Hematopoietic multipotent progenitor cell treated with erythropoietin and hydrocortisone succinate and interleukin-3 and kit ligand, for 8 days (in vitro differentiated cells): ENCODE measurements around the gene PRKCQ.
"Not testable (repeated sequence)": the region's sequence is repeated elsewhere in the genome, so short reads cannot be mapped to it uniquely, and the experiment has no call there.

Experiments used
- DNase-seq: peaks from one replicate; pipeline ENCODE4 v3.0.0-alpha.2; 2015

The PRKCQ gene

DNA sequence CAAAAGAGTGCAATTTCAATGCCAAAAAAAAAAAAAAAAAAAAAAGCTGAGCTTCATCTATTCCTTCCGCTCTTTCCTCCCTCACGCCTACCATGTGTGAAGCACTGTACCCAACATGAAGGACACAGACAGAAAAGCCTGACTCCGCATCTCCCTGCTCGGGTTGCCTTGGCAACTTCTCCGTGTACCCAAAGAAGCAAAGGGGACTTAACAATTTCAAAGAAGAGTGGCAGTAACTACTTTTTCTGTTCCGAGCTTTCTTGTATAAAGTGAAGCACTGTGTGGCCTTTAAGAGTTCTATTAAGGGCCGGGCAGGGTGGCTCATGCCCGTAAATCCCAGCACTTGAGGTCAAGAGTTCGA lies 177.7 kb downstream of the PRKCQ start:
- DNase-seq, result no peak

GRCh38 chr10:6401558-6402348 lies 178.3 kb downstream of the PRKCQ start:
- peak; percentile 75 for DNase-seq

DNA sequence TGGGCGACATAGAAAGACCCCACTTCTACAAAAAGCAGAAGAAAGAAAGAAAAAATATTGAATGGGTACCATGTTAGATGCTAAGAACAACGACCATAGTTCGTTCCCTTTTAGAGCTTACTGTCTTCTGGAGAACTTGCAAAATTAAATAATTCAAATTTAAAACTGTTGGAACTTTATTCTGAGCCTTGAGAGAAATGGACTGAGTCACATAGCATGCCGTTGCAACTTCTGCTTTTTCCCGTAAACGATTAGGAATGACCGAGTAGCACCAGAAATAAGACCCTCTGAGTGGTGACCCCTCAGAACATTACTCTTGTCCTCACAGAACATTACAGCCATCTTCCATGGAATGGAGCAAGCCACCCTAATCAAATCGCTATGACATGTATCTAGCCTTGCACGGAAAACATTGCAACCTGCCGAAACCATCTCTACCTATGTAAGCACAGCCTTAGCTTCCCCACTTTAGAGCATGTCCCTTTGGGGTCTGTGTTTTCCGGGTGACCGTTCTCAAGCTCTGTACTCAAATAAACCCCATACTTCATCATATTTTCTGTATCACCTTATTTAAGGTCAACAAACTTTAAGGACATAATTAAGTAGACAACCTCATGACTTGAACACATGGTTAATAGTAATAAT lies 179.1 kb downstream of the PRKCQ start:
- no peak for DNase-seq

DNA sequence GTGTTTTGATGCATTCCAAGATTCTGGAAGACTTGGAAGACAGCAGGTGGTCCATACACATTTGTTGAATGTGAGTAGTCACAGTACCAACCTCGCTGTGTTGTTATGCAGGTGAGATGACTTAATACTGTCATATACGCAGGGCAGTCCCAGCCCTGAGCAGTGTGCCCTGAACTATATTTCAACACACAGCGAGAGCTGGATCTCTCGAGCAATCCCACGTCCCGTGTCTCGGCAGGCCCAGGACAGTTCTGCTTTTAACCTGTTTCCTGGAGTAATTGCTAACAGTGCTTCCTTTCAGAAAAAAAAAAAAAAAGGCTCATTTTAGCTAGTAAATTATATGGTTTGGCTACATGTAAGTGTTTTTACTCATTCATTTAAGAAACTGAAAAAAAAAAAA lies 179.7 kb downstream of the PRKCQ start:
- no peak for DNase-seq

DNA sequence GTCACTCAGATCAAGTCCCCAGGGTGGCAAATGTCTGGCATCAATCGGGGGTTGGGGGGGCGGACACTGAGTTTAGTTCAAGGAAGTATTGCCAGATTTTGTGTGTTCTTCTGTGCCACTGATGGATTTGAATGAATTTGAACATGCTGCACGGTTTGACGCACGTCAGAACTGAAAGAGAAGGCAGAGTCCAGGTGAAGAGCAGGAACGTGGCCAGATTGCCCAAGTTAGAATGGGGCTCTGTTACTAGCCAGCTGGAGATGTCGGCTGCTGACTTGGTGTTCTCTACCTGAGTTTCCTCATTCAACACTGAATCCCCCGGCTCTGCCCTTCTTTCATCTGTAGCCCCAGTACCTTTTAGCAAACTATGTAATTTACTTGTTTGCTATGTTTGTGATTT lies 180.2 kb downstream of the PRKCQ start:
- no peak for DNase-seq

GRCh38 chr10:6399231-6399741 lies 180.8 kb downstream of the PRKCQ start:
- DNase-seq, result no peak

DNA sequence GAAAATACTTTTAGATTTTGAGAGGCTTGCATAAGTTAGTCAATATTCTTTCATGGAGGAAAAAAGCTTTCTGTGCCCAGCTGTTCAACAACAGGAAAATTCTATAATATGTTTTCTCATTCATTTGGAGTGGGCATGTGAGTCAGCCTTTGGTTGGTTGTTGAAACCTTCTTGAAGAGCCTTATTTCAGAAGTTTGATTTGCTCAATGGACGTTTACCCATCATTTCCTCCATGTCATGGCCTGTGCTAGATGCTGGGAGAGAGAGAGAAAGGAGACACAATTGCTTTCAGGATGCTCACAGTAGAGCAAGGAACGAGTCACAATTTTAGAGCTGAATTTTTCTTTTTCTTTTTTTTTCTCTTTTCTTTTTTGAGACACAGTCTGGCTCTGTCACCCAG lies 181.7 kb downstream of the PRKCQ start:
- no peak for DNase-seq

DNA sequence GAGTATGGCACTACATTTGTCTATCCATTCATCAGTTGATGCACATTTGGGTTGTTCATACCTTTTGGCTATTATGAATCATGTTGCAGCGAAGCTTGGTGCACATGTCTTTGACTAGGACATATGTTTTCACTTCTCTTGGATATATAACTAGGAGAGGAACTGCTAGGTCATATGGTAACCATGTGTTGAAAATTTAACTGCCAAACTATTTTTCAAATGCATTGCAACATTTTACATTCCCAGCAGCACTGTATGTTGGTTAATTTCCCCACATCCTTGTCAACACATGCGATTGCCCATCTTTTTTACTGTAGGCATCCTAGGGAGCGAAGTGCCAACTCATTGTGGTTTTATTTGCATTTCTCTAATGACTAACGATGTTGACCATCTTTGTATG lies 183.4 kb downstream of the PRKCQ start:
- DNase-seq, result peak; percentile 19

GRCh38 chr10:6396226-6396625 lies 183.8 kb downstream of the PRKCQ start:
- no peak for DNase-seq

DNA sequence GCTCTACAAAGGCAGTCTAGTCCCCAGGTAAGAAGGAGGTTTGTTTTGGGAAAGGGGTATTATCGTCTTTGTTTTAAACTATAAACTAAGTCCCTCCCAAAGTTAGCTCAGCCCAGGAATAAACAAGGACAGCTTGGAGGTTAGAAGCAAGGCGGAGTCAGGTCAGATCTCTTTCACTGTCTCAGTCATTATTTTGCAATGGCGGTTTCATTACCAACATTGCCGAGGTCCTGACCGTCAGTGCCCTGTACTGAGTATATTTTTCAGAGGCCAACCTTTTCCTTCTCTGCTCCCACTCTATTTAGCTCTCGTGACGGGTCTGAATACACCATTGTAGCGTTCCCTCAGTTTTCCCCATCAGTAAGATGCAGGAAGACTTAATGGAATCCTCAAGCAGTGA lies 184.5 kb downstream of the PRKCQ start:
- no peak for DNase-seq

GRCh38 chr10:6394084-6394483 lies 186.0 kb downstream of the PRKCQ start:
- no peak for DNase-seq

DNA sequence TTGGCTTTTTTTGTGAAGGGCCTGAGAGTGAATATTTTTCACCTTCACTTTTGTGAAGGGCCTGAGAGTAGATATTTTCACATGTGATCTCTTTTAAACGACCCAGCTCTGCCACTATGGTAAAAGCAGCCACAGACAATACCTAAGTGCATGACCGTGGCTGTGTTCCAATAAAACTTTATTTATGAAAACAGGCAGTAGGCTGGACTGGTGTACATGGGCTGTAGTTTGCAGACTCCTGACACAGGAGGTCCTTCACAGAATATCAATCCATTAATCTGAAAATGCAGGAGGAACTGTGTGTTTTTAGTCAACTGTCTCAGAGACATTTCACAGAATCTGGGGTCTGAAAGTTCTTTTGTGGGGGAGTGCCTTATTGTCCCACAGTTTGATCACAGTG lies 186.9 kb downstream of the PRKCQ start:
- no peak for DNase-seq

- DNase-seq, result no peak
These were observed 189.7 kb downstream of the PRKCQ start for GRCh38 chr10:6390213-6390845.

DNA sequence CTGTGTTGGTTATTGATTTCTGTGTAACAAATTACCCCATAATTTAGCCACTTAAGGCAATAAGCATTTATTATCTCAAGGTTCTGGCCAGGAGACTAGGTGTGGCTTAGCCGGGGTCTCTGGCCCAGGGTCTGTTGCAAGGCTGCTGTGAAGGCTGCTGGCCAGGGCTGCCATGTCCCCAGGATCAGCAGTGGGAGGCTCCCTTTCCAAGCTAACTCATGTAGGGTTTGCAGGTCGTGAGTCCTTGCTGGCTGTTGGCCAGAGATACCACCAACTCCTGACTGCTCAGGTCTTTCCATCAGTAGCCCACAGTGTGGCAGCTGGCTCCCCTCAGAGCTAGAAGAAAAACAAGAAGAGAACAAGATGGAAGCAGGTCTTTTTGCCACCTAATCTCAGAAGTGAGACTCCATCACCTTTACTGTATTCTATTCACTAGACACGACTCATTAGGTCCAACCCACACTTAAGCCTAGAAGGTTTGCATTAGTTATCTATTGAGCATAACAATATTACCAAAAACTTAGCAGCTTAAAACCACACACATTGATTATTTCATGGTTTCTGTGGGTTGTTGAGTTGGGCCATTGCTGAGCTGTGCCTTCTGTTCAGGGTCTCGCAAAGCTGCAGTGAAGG lies 191.7 kb downstream of the PRKCQ start:
- DNase-seq, result no peak

GRCh38 chr10:6386960-6387359 lies 193.1 kb downstream of the PRKCQ start:
- DNase-seq, result no peak

- no peak for DNase-seq
These were observed 193.7 kb downstream of the PRKCQ start for GRCh38 chr10:6386346-6386745.

- DNase-seq, result no peak
These were observed 194.4 kb downstream of the PRKCQ start for GRCh38 chr10:6385665-6386064.

- no peak for DNase-seq
These were observed 195.2 kb downstream of the PRKCQ start for GRCh38 chr10:6384847-6385246.

DNA sequence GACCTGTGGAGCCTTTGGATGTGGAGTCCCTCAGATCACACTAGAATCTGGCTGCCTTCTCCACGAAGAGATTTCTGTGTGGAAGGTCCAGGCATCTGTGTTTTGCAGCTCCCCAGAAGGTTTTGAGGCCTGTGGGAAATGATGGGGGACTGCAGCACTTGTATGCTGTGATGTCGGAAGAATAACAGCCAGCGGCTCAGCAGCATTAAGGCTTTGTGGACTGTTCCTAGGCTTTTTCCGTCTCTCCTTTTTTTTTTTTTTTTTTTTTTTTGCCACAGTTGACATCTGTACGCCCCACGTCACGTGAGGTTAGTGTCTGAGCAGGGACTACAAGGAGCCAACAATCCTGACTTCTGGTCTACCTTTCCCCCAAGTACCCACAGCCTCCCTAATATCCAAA lies 196.0 kb downstream of the PRKCQ start:
- no peak for DNase-seq

GRCh38 chr10:6383096-6383812 lies 196.8 kb downstream of the PRKCQ start:
- no peak for DNase-seq

GRCh38 chr10:6382081-6382480 lies 198.0 kb downstream of the PRKCQ start:
- no peak for DNase-seq

GRCh38 chr10:6380478-6380877 lies 199.6 kb downstream of the PRKCQ start:
- DNase-seq, result not testable (repeated sequence)
